ENCODE measurements around the gene PDE4D. TPM values are rescaled to one million over a fixed set of nuclear protein-coding genes. Genes with fewer than 3 reads are reported as not detected.

PDE4D gene
- total and polyA plus RNA-seq, 2 of the 4 experiments (the other 2 are of a cell fraction), result 1.4 to 7.9 TPM

DNA sequence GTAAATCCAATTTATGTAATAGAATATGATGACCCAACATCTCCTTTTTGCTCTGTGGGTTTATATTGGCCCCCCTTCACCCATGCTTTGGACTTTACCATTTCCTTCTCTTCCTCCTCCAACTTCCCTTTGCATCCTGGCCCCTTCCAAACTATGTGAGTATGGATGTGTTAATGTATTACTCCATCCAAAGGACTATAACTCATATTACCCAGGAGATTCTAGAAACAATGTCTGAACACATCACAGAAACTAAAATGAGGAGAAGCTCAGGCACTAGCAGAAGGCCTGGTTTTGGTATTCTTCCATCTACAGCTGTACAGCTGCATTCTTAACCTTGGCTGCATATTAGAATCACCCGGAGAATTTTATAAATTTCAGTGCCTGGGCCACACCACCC lies 110.7 kb downstream of the PDE4D start:
- WGBS, 2 experiments (ENCODE audit: extremely low coverage in 2 of 2, insufficient read length in 1 of 2), result no CpG with 5 or more reads among the region's 1 CpG
- H3K4me1 ChIP-seq (ENCODE audit: control insufficient read depth, insufficient read depth, low read length), result no peaks in the 10 kb centered on the region
- no peaks in the 10 kb centered on the region for H4K20me1 ChIP-seq (ENCODE audit: insufficient read depth, low read length)
- ChIA-PET CTCF (no interaction called here), POLR2A (ENCODE audit: unreplicated experiment) (no interaction called here)
- dilution Hi-C loops (cut with HindIII; ENCODE audit: low sequenced_read_pairs, unreplicated experiment), result no loop called here
- no peak overlapping the region for H2BK20ac ChIP-seq (ENCODE audit: low read depth, low read length)
- H3K18ac ChIP-seq (ENCODE audit: low read depth, low read length), result no peak overlapping the region
- no peak overlapping the region for H2AK9ac ChIP-seq (replicated peaks; ENCODE audit: low read depth, low read length, poor library complexity)
- H3K23ac ChIP-seq (ENCODE audit: low read depth, low read length), result no peak overlapping the region
- no peak overlapping the region for H2AFZ ChIP-seq (replicated peaks; ENCODE audit: low read length, poor library complexity)
- H3K79me1 ChIP-seq (ENCODE audit: low read depth in 1 of 2, low read length in 2 of 2), result no peaks in the 10 kb centered on the region
- BruUV-seq (replicated peaks), result no TSS peak
- H2BK15ac ChIP-seq (ENCODE audit: low read depth, low read length), result no peak overlapping the region
- H4K91ac ChIP-seq (ENCODE audit: insufficient read depth, low read depth, low read length), result no peak overlapping the region
- H2AK5ac ChIP-seq (ENCODE audit: low read depth, low read length), result no peak overlapping the region
- ATAC-seq (ENCODE audit: low read depth) (no peak), DNase-seq (no peak)
- H3K9ac ChIP-seq (ENCODE audit: low read depth, low read length), result no peak overlapping the region
- in situ Hi-C loops (cut with MboI; ENCODE audit: low sequenced_read_pairs), result loop anchor here (25.0 kb wide), 1 partner anchor 271 kb away; no protein-coding TSS in a partner anchor
- no peaks in the 10 kb centered on the region for H3K9me3 ChIP-seq (ENCODE audit: control insufficient read depth, insufficient read depth, low read length)
- no peak overlapping the region for H3K4me3 ChIP-seq (ENCODE audit: insufficient read depth, low read depth, low read length)
- H3K56ac ChIP-seq (ENCODE audit: extremely low read depth, insufficient read depth, low read length), result no peak overlapping the region
- no peak overlapping the region for H3K14ac ChIP-seq (replicated peaks; ENCODE audit: low read depth, low read length)
- H3K36me3 ChIP-seq (ENCODE audit: control insufficient read depth, insufficient read depth, low read length), result no peaks in the 10 kb centered on the region
- H4K8ac ChIP-seq (ENCODE audit: low read depth in 2 of 2, low read length in 2 of 2), result no peak overlapping the region
- H3K4ac ChIP-seq (ENCODE audit: low read depth, low read length), result no peak overlapping the region
- H3K27ac ChIP-seq (ENCODE audit: insufficient read depth, low read length), result no peak overlapping the region
- H4K5ac ChIP-seq (ENCODE audit: low read depth, low read length), result no peak overlapping the region
- intact Hi-C loops (cut with micrococcal nuclease), result no loop called here
- H3K27me3 ChIP-seq (ENCODE audit: control insufficient read depth, insufficient read depth, low read length), result no peaks in the 10 kb centered on the region
- no peak overlapping the region for H2BK5ac ChIP-seq (ENCODE audit: low read depth, low read length, poor library complexity, severe bottlenecking)
- H3K9me1 ChIP-seq (ENCODE audit: insufficient read depth, low read length), result no peaks in the 10 kb centered on the region
- H3K4me2 ChIP-seq (ENCODE audit: low read depth, low read length), result no peak overlapping the region
- no peak overlapping the region for H2BK120ac ChIP-seq (ENCODE audit: low read depth, low read length)
- TF ChIP-seq FOS (IDR thresholded peaks at IDR 0.05; ENCODE audit: low read depth, low read length) (no peak), CTCF (conservative IDR thresholded peaks at IDR 0.05; ENCODE audit: low read depth, low read length) (no peak), CEBPB (IDR thresholded peaks at IDR 0.05; ENCODE audit: low read depth, low read length) (no peak), SMC3 (IDR thresholded peaks at IDR 0.05; ENCODE audit: low read depth, low read length) (no peak), CHD1 (IDR thresholded peaks at IDR 0.05; ENCODE audit: low read depth, low read length) (no peak), NFE2L2 (IDR thresholded peaks at IDR 0.05; ENCODE audit: low read depth, low read length) (no peak), BHLHE40 (IDR thresholded peaks at IDR 0.05; ENCODE audit: low read depth, low read length) (no peak), USF2 (IDR thresholded peaks at IDR 0.05; ENCODE audit: low read depth, low read length) (no peak), POLR2A (IDR thresholded peaks at IDR 0.05; ENCODE audit: low read depth, low read length) (no peak), MAZ (IDR thresholded peaks at IDR 0.05; ENCODE audit: borderline replicate concordance, low read depth, low read length) (no peak), MXI1 (IDR thresholded peaks at IDR 0.05; ENCODE audit: borderline replicate concordance, low read depth, low read length) (no peak), MAFK (IDR thresholded peaks at IDR 0.05; ENCODE audit: low read depth, low read length) (no peak), RFX5 (IDR thresholded peaks at IDR 0.05; ENCODE audit: low read depth, low read length) (no peak), RCOR1 (IDR thresholded peaks at IDR 0.05; ENCODE audit: insufficient replicate concordance, low read length) (no peak), RAD21 (IDR thresholded peaks at IDR 0.05; ENCODE audit: low read length) (no peak)
- TF ChIP-seq, protein P1, sequence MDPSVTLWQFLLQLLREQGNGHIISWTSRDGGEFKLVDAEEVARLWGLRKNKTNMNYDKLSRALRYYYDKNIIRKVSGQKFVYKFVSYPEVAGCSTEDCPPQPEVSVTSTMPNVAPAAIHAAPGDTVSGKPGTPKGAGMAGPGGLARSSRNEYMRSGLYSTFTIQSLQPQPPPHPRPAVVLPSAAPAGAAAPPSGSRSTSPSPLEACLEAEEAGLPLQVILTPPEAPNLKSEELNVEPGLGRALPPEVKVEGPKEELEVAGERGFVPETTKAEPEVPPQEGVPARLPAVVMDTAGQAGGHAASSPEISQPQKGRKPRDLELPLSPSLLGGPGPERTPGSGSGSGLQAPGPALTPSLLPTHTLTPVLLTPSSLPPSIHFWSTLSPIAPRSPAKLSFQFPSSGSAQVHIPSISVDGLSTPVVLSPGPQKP (IDR thresholded peaks at IDR 0.05; ENCODE audit: borderline replicate concordance, low read depth, low read length), result no peak

Measured in IMR-90 (cell line).